Measurements from ENCODE around the gene EXOSC2.
"Not testable (repeated sequence)": the region's sequence is repeated elsewhere in the genome, so short reads cannot be mapped to it uniquely, and the experiment has no call there.

Gene EXOSC2

GRCh38 chr9:130677252-130677651 lies 16.3 kb upstream of the EXOSC2 start:
- no peak for DNase-seq (ENCODE audit: extremely low read depth, insufficient read length)
- H3K36me3 ChIP-seq (ENCODE audit: control insufficient read depth, insufficient read depth, low read length): no peaks in the 10 kb centered on the region

GRCh38 chr9:130680836-130681768 lies 12.5 kb upstream of the EXOSC2 start:
- H3K4me3 ChIP-seq (replicated peaks; ENCODE audit: low read depth, low read length): peak overlapping the region; percentile 58
- TF ChIP-seq, protein P1, sequence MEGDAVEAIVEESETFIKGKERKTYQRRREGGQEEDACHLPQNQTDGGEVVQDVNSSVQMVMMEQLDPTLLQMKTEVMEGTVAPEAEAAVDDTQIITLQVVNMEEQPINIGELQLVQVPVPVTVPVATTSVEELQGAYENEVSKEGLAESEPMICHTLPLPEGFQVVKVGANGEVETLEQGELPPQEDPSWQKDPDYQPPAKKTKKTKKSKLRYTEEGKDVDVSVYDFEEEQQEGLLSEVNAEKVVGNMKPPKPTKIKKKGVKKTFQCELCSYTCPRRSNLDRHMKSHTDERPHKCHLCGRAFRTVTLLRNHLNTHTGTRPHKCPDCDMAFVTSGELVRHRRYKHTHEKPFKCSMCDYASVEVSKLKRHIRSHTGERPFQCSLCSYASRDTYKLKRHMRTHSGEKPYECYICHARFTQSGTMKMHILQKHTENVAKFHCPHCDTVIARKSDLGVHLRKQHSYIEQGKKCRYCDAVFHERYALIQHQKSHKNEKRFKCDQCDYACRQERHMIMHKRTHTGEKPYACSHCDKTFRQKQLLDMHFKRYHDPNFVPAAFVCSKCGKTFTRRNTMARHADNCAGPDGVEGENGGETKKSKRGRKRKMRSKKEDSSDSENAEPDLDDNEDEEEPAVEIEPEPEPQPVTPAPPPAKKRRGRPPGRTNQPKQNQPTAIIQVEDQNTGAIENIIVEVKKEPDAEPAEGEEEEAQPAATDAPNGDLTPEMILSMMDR (IDR thresholded peaks at IDR 0.05; ENCODE audit: insufficient read depth, low read length, poor library complexity, severe bottlenecking): no peak
- peak; percentile 80 for DNase-seq (ENCODE audit: extremely low read depth, insufficient read length)
- no peaks in the 10 kb centered on the region for H3K36me3 ChIP-seq (ENCODE audit: control insufficient read depth, insufficient read depth, low read length)
- no peaks in the 10 kb centered on the region; the same call in none of the 2 replicates for H3K27me3 ChIP-seq (replicated peaks; ENCODE audit: control insufficient read depth, insufficient read depth, low read length)

More at GRCh38 chr9:130677252-130677651, 16.3 kb upstream of the EXOSC2 start:
- Histone ChIP-seq H3K4me3 (replicated peaks; ENCODE audit: low read depth, low read length) (no peak overlapping the region), H3K27me3 (replicated peaks; ENCODE audit: control insufficient read depth, insufficient read depth, low read length) (no peaks in the 10 kb centered on the region; the same call in none of the 2 replicates)
- TF ChIP-seq, protein P1 (IDR thresholded peaks at IDR 0.05; ENCODE audit: insufficient read depth, low read length, poor library complexity, severe bottlenecking): no peak

- Histone ChIP-seq H3K36me3 (ENCODE audit: control insufficient read depth, insufficient read depth, low read length) (no peaks in the 10 kb centered on the region), H3K4me3 (replicated peaks; ENCODE audit: low read depth, low read length) (peak overlapping the region; percentile 58), H3K27me3 (replicated peaks; ENCODE audit: control insufficient read depth, insufficient read depth, low read length) (no peaks in the 10 kb centered on the region; the same call in none of the 2 replicates)
- DNase-seq (ENCODE audit: extremely low read depth, insufficient read length): peak; percentile 52
- TF ChIP-seq, protein P1 (IDR thresholded peaks at IDR 0.05; ENCODE audit: insufficient read depth, low read length, poor library complexity, severe bottlenecking): no peak
Measured at GRCh38 chr9:130681769-130682420, 11.7 kb upstream of the EXOSC2 start.

DNA sequence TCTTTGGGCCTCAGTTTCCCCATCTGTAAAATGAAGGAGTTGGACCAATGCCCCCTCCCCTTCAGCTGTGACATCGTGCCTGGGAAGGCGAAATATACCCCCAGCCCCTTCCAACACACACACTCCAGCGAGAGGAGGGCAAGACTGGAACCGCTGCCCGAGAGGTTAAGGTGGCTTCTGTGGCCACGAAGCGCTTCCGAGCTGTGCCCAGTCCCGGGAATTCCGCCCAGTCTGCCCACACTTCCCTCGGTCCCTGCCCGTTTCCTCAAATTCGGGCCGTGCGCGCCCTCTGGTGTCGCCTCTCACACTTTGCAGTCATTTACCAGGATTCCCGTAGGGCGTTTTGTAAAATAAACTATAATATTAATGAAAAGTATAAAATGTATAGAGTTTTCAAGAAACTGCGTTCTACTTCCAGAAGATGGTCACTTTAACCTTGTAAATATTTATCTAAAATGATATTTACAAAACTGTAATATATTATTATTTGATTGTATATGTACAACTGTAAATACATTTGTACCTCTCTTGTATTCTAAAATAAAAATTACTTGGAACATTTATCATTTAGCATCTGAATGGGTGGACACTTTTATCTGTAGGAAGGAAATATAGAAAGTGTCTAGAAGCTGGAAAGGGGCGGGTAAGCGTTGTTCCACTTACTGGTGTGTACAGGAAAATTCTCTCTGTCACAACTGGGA lies 11.0 kb upstream of the EXOSC2 start:
- peak overlapping the region; percentile 16; the same call in 1 of the 2 replicates for H3K4me3 ChIP-seq (replicated peaks; ENCODE audit: low read depth, low read length)
- no peaks in the 10 kb centered on the region for H3K36me3 ChIP-seq (ENCODE audit: control insufficient read depth, insufficient read depth, low read length)
- DNase-seq (ENCODE audit: extremely low read depth, insufficient read length): no peak
- no peaks in the 10 kb centered on the region; the same call in 1 of the 2 replicates for H3K27me3 ChIP-seq (replicated peaks; ENCODE audit: control insufficient read depth, insufficient read depth, low read length)
- TF ChIP-seq, protein P1 (IDR thresholded peaks at IDR 0.05; ENCODE audit: insufficient read depth, low read length, poor library complexity, severe bottlenecking): peak; percentile 79

- no peak for DNase-seq (ENCODE audit: extremely low read depth, insufficient read length)
- TF ChIP-seq, protein P1 (IDR thresholded peaks at IDR 0.05; ENCODE audit: insufficient read depth, low read length, poor library complexity, severe bottlenecking): no peak
- no peak overlapping the region for H3K4me3 ChIP-seq (replicated peaks; ENCODE audit: low read depth, low read length)
- no peaks in the 10 kb centered on the region; the same call in 1 of the 2 replicates for H3K27me3 ChIP-seq (replicated peaks; ENCODE audit: control insufficient read depth, insufficient read depth, low read length)
- no peaks in the 10 kb centered on the region for H3K36me3 ChIP-seq (ENCODE audit: control insufficient read depth, insufficient read depth, low read length)
Measured at GRCh38 chr9:130685104-130685503, 8.5 kb upstream of the EXOSC2 start.

DNA sequence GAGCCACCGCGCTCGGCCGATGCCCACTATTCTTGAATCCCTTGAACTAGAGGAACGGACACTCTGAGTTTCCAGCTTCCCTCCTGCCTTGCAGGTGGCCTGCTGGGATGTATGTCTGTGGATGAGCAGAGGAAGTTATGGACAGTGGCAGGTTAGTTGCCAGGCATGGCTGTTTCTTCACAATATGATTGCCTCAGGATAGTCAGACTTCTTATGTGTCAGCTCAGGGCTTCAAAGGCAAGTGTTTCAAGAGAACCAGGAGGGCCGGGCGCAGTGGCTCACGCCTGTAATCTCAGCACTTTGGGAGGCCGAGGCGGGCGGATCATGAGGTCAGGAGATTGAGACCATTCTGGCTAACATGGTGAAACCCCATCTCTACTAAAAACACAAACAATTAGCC lies 7.6 kb upstream of the EXOSC2 start:
- H3K36me3 ChIP-seq (ENCODE audit: control insufficient read depth, insufficient read depth, low read length); H3K27me3 ChIP-seq (replicated peaks; ENCODE audit: control insufficient read depth, insufficient read depth, low read length); H3K4me3 ChIP-seq (replicated peaks; ENCODE audit: low read depth, low read length); DNase-seq (ENCODE audit: extremely low read depth, insufficient read length): not testable (repeated sequence)

Measured in GM06990 (cell line).